GM19324 (cell line): Measurements from ENCODE around the gene CDH22.

Experiments
- ATAC-seq: cut with Tn5 transposase; IDR thresholded peaks from one replicate; pipeline ENCODE4 v1.9.1; 2021; ENCODE audit warnings: mild to moderate bottlenecking, moderate library complexity; ENCODE audit not compliant: unreplicated experiment, low FRiP score

CDH22 gene

GRCh38 chr20:46204594-46205186 is 103.6 kb downstream of the CDH22 start:
- no peak for ATAC-seq

GRCh38 chr20:46203510-46203837 is 104.8 kb downstream of the CDH22 start:
- no peak for ATAC-seq

- ATAC-seq = no peak
Measured at GRCh38 chr20:46202766-46203509, 105.4 kb downstream of the CDH22 start.

- no peak for ATAC-seq
Measured at GRCh38 chr20:46200582-46201570, 107.4 kb downstream of the CDH22 start.

- ATAC-seq = no peak
Measured at GRCh38 chr20:46199198-46199597, 109.1 kb downstream of the CDH22 start.

GRCh38 chr20:46196990-46197389 is 111.3 kb downstream of the CDH22 start:
- no peak for ATAC-seq

GRCh38 chr20:46195264-46196036 is 112.8 kb downstream of the CDH22 start:
- ATAC-seq = no peak

- no peak for ATAC-seq
Measured at GRCh38 chr20:46194409-46194808, 113.9 kb downstream of the CDH22 start.

GRCh38 chr20:46192376-46192944 is 115.8 kb downstream of the CDH22 start:
- no peak for ATAC-seq

GRCh38 chr20:46191611-46192010 is 116.7 kb downstream of the CDH22 start:
- ATAC-seq = no peak

- ATAC-seq = no peak
Measured at GRCh38 chr20:46191168-46191540, 117.1 kb downstream of the CDH22 start.

- ATAC-seq = no peak
Measured at GRCh38 chr20:46190478-46191167, 117.7 kb downstream of the CDH22 start.

- no peak for ATAC-seq
Measured at GRCh38 chr20:46188866-46189541, 119.3 kb downstream of the CDH22 start.

- ATAC-seq = no peak
Measured at GRCh38 chr20:46186210-46186609, 122.1 kb downstream of the CDH22 start.

- ATAC-seq = no peak
Measured at GRCh38 chr20:46185353-46185752, 122.9 kb downstream of the CDH22 start.

- no peak for ATAC-seq
Measured at GRCh38 chr20:46183768-46184167, 124.5 kb downstream of the CDH22 start.

- ATAC-seq = no peak
Measured at GRCh38 chr20:46182276-46183200, 125.8 kb downstream of the CDH22 start.

GRCh38 chr20:46179862-46180261 is 128.4 kb downstream of the CDH22 start:
- no peak for ATAC-seq
